ENCODE data around the gene NF2. TPM values are rescaled to one million over a fixed set of nuclear protein-coding genes. Genes with fewer than 3 reads are reported as not detected.

NF2 gene
- total and polyA plus RNA-seq, 2 of the 8 experiments (the other 6 are each of a cell fraction or from before 2014, with no cell fraction given), result 17.6 to 53.6 TPM

DNA sequence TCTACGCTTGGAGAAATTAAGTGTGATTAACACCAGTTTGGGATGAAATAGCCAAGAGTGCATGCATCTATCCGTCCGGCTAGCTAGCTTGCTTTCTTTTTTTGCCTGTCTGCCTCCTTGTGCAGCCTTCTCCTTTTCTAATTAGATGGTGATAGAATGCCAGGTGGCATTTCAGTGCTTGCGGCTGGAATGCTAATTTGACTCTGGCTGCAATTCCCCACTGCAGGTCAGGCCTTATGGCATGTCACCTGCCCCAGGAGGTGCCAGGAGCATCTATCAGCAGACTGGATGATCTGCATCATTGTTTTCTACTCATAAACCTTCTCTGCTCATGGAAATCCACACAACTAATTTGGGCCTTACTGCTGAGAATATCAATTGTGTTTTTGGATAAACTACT, 65.2 kb downstream of the NF2 start:
- Histone ChIP-seq H3K79me1 (ENCODE audit: low read depth, low read length) (no peaks in the 10 kb centered on the region), H4K8ac (ENCODE audit: extremely low read depth, insufficient read depth, low read length) (no peak overlapping the region), H3K23ac (ENCODE audit: insufficient read length) (no peak overlapping the region), H2AK5ac (ENCODE audit: low read depth, low read length) (no peak overlapping the region), H2BK12ac (ENCODE audit: low read depth, low read length) (no peak overlapping the region), H3K36me3 (ENCODE audit: control insufficient read depth in 2 of 4, insufficient read depth in 4 of 4, low read length in 3 of 4) (peaks cover 0 to 15% (median 7%) of the 10 kb centered on the region in 4 experiments; a peak in 3 of 8 replicates), H3K27ac (ENCODE audit: low read depth, low read length) (no peak overlapping the region), H2BK5ac (ENCODE audit: low read depth, low read length) (no peak overlapping the region), H3K4me2 (ENCODE audit: insufficient read depth in 1 of 2, low read depth in 2 of 2, low read length in 2 of 2) (no peak overlapping the region), H3K23me2 (ENCODE audit: low read depth, low read length) (peaks cover 2% of the 10 kb centered on the region; the same call in 1 of the 2 replicates), H2BK20ac (ENCODE audit: low read length) (no peak overlapping the region), H2AFZ (ENCODE audit: low read length) (no peak overlapping the region), H4K20me1 (replicated peaks in 1 of 2; ENCODE audit: control insufficient read depth in 1 of 2, insufficient read depth in 2 of 2, low read length in 2 of 2) (peaks cover 0 to 2% of the 10 kb centered on the region in 2 experiments), H3K4ac (replicated peaks; ENCODE audit: insufficient read length, low read depth, low read length) (no peak overlapping the region), H3K4me1 (replicated peaks in 1 of 4; ENCODE audit: control insufficient read depth in 3 of 4, insufficient read depth in 4 of 4, low read length in 3 of 4) (peaks cover 0 to 2% (median 0%) of the 10 kb centered on the region in 4 experiments; a peak in 1 of 7 replicates), H3K9ac (replicated peaks in 1 of 4; ENCODE audit: extremely low read depth in 1 of 4, low read depth in 3 of 4, low read length in 3 of 4) (no peak overlapping the region), H3K9me3 (ENCODE audit: insufficient read depth in 2 of 2, low read depth in 1 of 2, low read length in 1 of 2) (no peaks in the 10 kb centered on the region), H4K5ac (ENCODE audit: insufficient read length, low read depth, low read length) (no peak overlapping the region), H3K56ac (replicated peaks; ENCODE audit: insufficient read length, low read depth, low read length) (no peak overlapping the region), H3K4me3 (ENCODE audit: extremely low read depth in 1 of 4, insufficient read depth in 2 of 4, low read depth in 3 of 4, low read length in 4 of 4) (no peak overlapping the region), H2BK15ac (ENCODE audit: low read length) (no peak overlapping the region), H3K79me2 (ENCODE audit: control insufficient read depth in 1 of 2, insufficient read depth in 2 of 2, low read length in 2 of 2) (no peaks in the 10 kb centered on the region), H4K91ac (replicated peaks; ENCODE audit: insufficient read length, low read length) (no peak overlapping the region), H3K27me3 (replicated peaks in 1 of 4; ENCODE audit: control insufficient read depth in 3 of 4, extremely low read depth in 1 of 4, insufficient read depth in 3 of 4, low read length in 3 of 4) (no peaks in the 10 kb centered on the region), H3K14ac (ENCODE audit: insufficient read length) (no peak overlapping the region), H3K18ac (ENCODE audit: extremely low read depth, low read length) (no peak overlapping the region), H2BK120ac (replicated peaks; ENCODE audit: low read depth, low read length) (no peak overlapping the region)
- 97% methylated on average over 4 of the region's 4 CpGs; no CpG with 5 or more reads in 1 of the 2 experiments for WGBS, 2 experiments (ENCODE audit: extremely low coverage in 1 of 2, insufficient coverage in 1 of 2, insufficient read length in 1 of 2, insufficient replicate concordance in 2 of 2, low coverage in 1 of 2, low lambda C conversion rate in 2 of 2, missing lambda C conversion rate in 1 of 2)
- POLR2A ChIA-PET (ENCODE audit: partially characterized antibody), result no interaction called here
- no peak for DNase-seq (ENCODE audit: low read depth in 1 of 2, low spot score in 2 of 2)
- CTCF ChIA-PET (ENCODE audit: partially characterized antibody), result interaction anchor here (1.1 to 2.7 kb wide), 2 partner anchors 33 to 79 kb away, joined by 4 to 10 read pairs; no protein-coding TSS in a partner anchor
- no peak for FAIRE-seq
- TF ChIP-seq BRCA1 (IDR thresholded peaks at IDR 0.05; ENCODE audit: low read depth, low read length) (no peak), RAD21 (IDR thresholded peaks at IDR 0.05 in 1 of 2, conservative IDR thresholded peaks at IDR 0.05 in 1 of 2; ENCODE audit: low read depth in 2 of 2, low read length in 2 of 2) (no peak), CHD1 (IDR thresholded peaks at IDR 0.05; ENCODE audit: low read depth, low read length) (no peak), RNF2 (IDR thresholded peaks at IDR 0.05; ENCODE audit: borderline replicate concordance, low read depth, low read length, missing control alignments, poor library complexity, severe bottlenecking) (no peak), BACH1 (IDR thresholded peaks at IDR 0.05; ENCODE audit: low read length) (no peak), NANOG (IDR thresholded peaks at IDR 0.05; ENCODE audit: insufficient read depth, low read depth, low read length, poor library complexity, severe bottlenecking) (no peak), GABPA (IDR thresholded peaks at IDR 0.05; ENCODE audit: borderline replicate concordance, insufficient read depth, low read length) (no peak), RFX5 (IDR thresholded peaks at IDR 0.05; ENCODE audit: borderline replicate concordance, low read depth, low read length) (no peak), GTF2F1 (IDR thresholded peaks at IDR 0.05; ENCODE audit: borderline replicate concordance, low read depth, low read length) (no peak), YY1 (IDR thresholded peaks at IDR 0.05; ENCODE audit: low read depth, low read length) (no peak), CEBPB (IDR thresholded peaks at IDR 0.05; ENCODE audit: low read depth, low read length) (no peak), TAF7 (optimal IDR thresholded peaks at IDR 0.05; ENCODE audit: borderline replicate concordance, low read depth, low read length) (no peak)
- TF ChIP-seq, protein P1, sequence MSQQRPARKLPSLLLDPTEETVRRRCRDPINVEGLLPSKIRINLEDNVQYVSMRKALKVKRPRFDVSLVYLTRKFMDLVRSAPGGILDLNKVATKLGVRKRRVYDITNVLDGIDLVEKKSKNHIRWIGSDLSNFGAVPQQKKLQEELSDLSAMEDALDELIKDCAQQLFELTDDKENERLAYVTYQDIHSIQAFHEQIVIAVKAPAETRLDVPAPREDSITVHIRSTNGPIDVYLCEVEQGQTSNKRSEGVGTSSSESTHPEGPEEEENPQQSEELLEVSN (IDR thresholded peaks at IDR 0.05), result no peak
